CD4-positive, alpha-beta T cell treated with Interleukin-6 for 4 hours (primary cell): ENCODE measurements around the gene ST6GALNAC1.
"Not testable (repeated sequence)": the region's sequence is repeated elsewhere in the genome, so short reads cannot be mapped to it uniquely, and the experiment has no call there.

Experiments
- DNase-seq: peaks from one replicate; pipeline ENCODE4 v3.0.0-alpha.2; 2020; ENCODE audit warnings: mixed read lengths

The ST6GALNAC1 gene

GRCh38 chr17:76641501-76641900, 2.1 kb downstream of the ST6GALNAC1 start:
- no peak for DNase-seq

GRCh38 chr17:76640550-76641380, 2.8 kb downstream of the ST6GALNAC1 start:
- no peak for DNase-seq

GRCh38 chr17:76638263-76638662, 5.3 kb downstream of the ST6GALNAC1 start:
- no peak for DNase-seq

DNA sequence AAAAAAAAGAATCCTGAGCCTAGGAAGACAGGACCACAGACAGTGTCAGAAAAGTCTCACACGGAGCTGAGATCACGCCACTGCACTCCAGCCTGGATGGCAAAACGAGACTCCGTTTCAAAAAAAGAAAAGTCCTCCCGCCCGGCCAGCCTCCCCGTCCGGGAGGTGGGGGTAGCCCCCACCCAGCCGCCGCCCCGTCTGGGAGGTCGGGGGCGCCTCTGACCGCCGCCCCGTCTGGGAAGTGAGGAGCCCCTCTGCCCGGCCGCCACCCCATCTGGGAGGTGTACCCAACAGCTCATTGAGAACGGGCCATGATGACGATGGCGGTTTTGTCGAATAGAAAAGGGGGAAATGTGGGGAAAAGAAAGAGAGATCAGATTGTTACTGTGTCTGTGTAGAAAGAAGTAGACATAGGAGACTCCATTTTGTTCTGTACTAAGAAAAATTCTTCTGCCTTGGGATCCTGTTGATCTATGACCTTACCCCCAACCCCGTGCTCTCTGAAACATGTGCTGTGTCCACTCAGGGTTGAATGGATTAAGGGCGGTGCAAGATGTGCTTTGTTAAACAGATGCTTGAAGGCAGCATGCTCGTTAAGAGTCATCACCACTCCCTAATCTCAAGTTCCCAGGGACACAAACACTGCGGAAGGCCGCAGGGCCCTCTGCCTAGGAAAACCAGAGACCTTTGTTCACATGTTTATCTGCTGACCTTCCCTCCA, 6.9 kb downstream of the ST6GALNAC1 start:
- not testable (repeated sequence) for DNase-seq

GRCh38 chr17:76635659-76636360, 7.7 kb downstream of the ST6GALNAC1 start:
- DNase-seq = no peak

- DNase-seq = no peak
Observed at GRCh38 chr17:76635039-76635438, 8.5 kb downstream of the ST6GALNAC1 start.

GRCh38 chr17:76633628-76634328, 9.8 kb downstream of the ST6GALNAC1 start:
- DNase-seq = no peak

DNA sequence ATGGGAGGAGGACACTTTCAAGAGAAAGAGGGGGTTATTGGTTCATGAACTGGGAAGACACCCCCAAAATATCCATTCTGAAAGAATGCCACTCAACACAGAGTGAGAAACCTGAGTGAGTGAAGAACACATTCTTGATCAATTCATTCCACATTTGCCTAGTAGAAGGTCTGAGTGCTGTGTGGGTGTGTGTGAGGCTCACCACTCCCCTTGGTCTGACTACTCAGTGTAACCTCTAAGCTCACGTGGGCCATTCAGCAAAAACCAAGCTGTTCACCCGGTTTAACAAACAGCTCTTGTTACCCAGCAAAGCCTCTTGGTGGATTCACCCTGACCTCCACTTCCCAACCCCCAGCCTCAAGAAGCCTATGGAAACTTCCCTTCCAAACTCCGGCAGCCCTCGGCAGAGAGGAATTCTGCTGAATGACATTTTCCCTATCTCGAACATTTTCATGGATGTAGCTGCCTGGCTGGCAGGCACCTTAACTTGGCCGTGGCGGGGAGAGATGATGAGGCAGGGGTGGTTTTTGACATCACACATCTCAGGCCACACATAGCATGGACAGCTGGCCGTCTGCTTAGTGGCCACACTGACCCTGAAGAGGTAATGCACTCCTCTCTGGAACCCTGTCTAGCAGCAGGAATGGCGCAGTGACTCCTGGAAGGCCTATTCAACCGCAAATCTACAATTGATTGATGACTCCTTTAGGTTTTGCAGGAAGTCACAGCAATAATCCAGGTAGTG, 11.6 kb downstream of the ST6GALNAC1 start:
- no peak for DNase-seq

GRCh38 chr17:76630151-76630550, 13.4 kb downstream of the ST6GALNAC1 start:
- no peak for DNase-seq

DNA sequence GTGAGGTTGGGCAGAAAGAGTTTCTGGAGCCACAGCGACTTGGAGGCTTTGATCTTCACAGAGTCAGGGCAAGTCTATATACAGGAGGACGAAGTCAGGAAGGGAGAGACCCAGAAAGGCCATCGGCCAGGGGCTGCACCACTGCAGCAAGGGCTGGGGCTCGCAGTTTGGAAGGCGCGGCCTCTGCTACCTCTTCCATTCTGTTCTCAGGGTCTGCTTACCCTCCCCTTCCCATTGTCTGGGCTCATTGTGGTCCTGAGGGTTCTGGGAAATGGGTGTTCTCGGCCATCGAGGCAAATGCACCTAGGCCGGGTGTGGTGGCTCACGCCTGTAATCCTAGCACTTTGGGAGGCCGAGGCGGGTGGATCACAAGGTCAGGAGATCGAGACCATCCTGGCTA, 16.0 kb downstream of the ST6GALNAC1 start:
- DNase-seq = no peak

DNA sequence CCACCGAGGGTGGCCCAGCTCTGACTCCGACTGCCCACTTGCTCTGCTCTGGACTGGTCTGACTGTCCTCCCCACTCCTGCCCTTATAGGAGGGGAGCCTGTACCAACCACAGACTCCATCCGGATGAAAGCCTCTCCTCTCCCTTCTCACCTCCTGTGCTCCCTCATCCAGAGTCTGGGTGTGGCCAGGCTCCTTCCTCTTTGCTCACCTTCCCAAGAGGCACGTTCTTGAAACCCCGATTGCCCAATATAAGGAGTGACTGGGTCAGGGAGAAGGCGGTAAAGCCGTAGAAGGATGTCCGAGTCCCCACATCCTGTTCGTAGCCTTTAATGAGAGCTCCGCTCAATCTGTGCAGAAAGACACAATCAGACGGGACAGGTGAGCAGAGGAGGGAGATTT, 17.1 kb downstream of the ST6GALNAC1 start:
- DNase-seq = no peak

- DNase-seq = no peak
Observed at GRCh38 chr17:76625496-76625895, 18.1 kb downstream of the ST6GALNAC1 start.

DNA sequence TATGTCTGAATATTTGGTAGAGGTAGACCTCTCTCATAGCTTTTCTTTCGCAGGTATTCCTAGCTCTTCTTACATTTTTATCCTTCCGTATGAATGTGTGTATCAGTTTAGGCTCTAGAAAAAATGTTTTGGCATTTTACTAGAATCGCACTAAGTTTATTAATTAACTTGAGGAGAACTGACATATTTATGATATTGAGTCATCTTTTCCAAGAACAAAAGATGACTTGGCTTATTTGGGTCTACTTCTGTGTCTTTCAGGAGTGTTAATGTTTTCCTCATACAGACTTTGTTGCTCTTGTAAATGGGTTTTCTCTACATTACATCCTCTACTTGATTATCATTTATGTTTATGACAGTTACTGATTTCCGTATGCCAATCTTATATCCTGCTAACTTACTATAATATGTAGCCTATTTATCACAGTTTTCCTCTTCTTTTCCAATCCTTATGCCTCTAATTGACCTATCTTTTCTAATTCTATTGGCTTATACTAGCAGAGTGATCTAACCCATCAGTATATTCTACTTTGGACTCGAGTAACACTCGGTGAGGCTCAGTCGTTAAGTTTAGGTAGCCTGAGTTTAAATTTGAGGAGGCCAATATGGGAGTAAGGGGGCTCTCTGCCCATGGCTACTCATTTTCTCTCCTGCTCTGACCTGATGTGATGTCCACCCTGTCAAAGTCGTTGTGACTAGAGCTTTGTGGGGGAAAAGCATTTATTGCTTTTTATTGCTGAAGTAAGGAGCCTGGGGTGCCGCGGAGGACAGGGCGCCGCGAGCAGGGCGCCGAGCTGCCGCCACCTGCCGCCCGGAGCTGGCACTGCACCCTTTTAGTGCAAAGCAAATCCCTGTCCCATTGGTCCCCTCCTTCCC, 20.0 kb downstream of the ST6GALNAC1 start:
- peak; percentile 80 for DNase-seq

- DNase-seq = no peak
Observed at GRCh38 chr17:76617838-76618237, 25.7 kb downstream of the ST6GALNAC1 start.

DNA sequence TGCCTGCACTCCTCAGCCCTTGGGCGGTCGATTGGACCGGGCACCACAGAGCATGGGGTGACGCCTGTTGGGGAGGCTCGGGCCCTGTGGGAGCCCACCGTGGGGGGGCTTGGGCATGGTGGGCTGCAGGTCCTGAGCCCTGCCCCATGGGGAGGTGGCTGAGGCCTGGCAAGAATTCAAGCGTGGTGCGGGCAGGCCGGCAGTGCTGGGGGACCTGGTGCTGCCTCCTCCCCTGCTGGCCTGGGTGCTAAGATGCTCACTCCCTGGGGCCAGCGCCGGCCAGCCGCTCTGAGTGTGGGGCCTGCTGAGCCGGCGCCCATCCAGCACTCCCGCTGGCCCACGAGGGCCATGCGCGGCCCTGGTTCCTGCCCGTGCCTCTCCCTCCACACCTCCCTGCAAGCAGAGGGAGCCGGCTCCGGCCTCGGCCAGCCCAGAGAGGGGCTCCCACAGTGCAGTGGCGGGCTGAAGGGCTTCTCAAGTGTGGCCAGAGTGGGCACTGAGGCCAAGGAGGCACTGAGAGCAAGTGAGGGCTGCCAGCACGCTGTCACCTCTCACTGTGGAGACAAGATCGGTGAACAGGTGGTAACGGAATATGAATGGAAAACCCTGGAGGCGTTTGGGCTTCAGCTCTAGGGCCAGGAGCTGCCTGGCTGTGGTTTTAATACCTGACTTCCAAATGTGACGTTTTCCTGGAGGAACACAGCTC, 28.5 kb downstream of the ST6GALNAC1 start:
- no peak for DNase-seq

- DNase-seq = not testable (repeated sequence)
Observed at GRCh38 chr17:76614064-76614759, 29.3 kb downstream of the ST6GALNAC1 start.

DNA sequence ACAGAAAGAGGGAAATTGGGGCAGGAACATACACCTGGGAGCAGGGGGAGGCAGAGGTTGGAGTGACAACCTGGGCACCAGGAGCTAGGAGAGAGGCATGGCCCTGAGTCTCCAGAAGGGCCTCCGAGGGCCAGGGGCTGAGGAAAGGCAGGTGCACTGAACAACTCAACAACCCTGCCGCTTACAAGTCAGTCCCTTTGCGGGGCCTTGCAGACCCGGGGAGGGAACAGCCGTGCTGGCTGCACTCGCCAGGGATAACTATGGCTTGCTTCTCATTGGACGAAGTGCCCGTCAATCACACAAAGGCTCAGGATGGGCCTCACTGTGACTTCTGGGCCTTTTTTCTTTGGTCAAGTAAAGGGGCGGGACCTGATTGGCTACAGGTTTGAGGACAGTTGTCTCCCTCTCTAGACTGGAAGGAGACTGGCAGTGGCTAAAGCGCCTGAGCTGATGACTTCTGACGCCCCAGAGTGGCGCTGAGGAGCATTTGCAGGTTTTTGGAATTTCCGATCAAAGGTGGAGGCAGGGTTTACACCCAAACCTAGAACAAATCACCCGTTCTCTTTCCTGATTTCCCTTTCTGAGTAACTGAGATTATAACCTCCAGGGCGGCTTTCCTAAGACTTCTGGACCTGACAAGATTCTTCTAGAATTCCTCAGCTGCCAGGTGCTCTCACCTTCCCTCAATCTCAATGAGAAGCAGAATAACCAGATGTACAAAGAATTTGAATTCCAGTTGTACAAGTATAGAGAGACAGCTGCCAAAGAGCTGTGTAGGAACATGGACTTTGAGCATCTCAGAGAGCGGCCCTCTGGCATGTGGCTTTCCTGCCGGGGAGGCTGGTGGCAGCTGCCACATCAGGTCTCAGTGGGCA, 30.3 kb downstream of the ST6GALNAC1 start:
- no peak for DNase-seq

DNA sequence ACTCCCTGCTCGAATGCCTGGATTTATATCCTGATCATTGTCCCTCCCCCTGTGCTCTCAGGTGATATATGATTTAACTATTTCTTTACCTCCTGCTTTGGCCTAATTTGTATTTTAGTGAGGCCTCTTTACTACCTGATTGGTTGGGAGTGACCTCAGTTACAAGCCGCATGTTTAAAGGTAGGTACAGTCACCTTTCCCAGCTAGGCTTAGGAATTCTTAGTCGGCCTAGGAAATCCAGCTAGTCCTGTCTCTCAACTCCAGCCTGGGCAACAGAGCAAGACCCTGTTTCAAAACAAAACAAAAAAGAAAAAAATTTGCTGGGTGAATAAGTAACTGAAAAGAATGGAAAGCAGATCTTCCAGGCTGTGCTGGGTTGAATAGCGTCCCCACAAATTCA, 31.1 kb downstream of the ST6GALNAC1 start:
- no peak for DNase-seq

GRCh38 chr17:76611758-76612157, 31.8 kb downstream of the ST6GALNAC1 start:
- DNase-seq = no peak
